ENCODE results near the gene ATP9A. TPM values are rescaled to one million over a fixed set of nuclear protein-coding genes. Genes with fewer than 3 reads are reported as not detected.

ATP9A gene
- total and polyA plus RNA-seq, 2 of the 8 experiments (the other 6 are each of a cell fraction or from before 2014, with no cell fraction given): 5.0 to 6.4 TPM

GRCh38 chr20:51703400-51704287, 64.5 kb downstream of the ATP9A start (continued):
- TF ChIP-seq HDAC6 (IDR thresholded peaks at IDR 0.05; ENCODE audit: low read depth, low read length): no peak
- TF ChIP-seq GTF2F1 (IDR thresholded peaks at IDR 0.05; ENCODE audit: borderline replicate concordance, low read depth, low read length): no peak
- TF ChIP-seq NANOG (IDR thresholded peaks at IDR 0.05; ENCODE audit: insufficient read depth, low read depth, low read length, poor library complexity, severe bottlenecking): no peak
- TF ChIP-seq HDAC2 (IDR thresholded peaks at IDR 0.05; ENCODE audit: borderline replicate concordance in 1 of 2, low read depth in 2 of 2, low read length in 2 of 2): no peak
- TF ChIP-seq NRF1 (IDR thresholded peaks at IDR 0.05; ENCODE audit: low read depth, low read length): no peak
- TF ChIP-seq, protein P1, sequence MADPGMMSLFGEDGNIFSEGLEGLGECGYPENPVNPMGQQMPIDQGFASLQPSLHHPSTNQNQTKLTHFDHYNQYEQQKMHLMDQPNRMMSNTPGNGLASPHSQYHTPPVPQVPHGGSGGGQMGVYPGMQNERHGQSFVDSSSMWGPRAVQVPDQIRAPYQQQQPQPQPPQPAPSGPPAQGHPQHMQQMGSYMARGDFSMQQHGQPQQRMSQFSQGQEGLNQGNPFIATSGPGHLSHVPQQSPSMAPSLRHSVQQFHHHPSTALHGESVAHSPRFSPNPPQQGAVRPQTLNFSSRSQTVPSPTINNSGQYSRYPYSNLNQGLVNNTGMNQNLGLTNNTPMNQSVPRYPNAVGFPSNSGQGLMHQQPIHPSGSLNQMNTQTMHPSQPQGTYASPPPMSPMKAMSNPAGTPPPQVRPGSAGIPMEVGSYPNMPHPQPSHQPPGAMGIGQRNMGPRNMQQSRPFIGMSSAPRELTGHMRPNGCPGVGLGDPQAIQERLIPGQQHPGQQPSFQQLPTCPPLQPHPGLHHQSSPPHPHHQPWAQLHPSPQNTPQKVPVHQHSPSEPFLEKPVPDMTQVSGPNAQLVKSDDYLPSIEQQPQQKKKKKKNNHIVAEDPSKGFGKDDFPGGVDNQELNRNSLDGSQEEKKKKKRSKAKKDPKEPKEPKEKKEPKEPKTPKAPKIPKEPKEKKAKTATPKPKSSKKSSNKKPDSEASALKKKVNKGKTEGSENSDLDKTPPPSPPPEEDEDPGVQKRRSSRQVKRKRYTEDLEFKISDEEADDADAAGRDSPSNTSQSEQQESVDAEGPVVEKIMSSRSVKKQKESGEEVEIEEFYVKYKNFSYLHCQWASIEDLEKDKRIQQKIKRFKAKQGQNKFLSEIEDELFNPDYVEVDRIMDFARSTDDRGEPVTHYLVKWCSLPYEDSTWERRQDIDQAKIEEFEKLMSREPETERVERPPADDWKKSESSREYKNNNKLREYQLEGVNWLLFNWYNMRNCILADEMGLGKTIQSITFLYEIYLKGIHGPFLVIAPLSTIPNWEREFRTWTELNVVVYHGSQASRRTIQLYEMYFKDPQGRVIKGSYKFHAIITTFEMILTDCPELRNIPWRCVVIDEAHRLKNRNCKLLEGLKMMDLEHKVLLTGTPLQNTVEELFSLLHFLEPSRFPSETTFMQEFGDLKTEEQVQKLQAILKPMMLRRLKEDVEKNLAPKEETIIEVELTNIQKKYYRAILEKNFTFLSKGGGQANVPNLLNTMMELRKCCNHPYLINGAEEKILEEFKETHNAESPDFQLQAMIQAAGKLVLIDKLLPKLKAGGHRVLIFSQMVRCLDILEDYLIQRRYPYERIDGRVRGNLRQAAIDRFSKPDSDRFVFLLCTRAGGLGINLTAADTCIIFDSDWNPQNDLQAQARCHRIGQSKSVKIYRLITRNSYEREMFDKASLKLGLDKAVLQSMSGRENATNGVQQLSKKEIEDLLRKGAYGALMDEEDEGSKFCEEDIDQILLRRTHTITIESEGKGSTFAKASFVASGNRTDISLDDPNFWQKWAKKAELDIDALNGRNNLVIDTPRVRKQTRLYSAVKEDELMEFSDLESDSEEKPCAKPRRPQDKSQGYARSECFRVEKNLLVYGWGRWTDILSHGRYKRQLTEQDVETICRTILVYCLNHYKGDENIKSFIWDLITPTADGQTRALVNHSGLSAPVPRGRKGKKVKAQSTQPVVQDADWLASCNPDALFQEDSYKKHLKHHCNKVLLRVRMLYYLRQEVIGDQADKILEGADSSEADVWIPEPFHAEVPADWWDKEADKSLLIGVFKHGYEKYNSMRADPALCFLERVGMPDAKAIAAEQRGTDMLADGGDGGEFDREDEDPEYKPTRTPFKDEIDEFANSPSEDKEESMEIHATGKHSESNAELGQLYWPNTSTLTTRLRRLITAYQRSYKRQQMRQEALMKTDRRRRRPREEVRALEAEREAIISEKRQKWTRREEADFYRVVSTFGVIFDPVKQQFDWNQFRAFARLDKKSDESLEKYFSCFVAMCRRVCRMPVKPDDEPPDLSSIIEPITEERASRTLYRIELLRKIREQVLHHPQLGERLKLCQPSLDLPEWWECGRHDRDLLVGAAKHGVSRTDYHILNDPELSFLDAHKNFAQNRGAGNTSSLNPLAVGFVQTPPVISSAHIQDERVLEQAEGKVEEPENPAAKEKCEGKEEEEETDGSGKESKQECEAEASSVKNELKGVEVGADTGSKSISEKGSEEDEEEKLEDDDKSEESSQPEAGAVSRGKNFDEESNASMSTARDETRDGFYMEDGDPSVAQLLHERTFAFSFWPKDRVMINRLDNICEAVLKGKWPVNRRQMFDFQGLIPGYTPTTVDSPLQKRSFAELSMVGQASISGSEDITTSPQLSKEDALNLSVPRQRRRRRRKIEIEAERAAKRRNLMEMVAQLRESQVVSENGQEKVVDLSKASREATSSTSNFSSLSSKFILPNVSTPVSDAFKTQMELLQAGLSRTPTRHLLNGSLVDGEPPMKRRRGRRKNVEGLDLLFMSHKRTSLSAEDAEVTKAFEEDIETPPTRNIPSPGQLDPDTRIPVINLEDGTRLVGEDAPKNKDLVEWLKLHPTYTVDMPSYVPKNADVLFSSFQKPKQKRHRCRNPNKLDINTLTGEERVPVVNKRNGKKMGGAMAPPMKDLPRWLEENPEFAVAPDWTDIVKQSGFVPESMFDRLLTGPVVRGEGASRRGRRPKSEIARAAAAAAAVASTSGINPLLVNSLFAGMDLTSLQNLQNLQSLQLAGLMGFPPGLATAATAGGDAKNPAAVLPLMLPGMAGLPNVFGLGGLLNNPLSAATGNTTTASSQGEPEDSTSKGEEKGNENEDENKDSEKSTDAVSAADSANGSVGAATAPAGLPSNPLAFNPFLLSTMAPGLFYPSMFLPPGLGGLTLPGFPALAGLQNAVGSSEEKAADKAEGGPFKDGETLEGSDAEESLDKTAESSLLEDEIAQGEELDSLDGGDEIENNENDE (IDR thresholded peaks at IDR 0.05; ENCODE audit: insufficient replicate concordance, low read length): no peak
- TF ChIP-seq EP300 (IDR thresholded peaks at IDR 0.05; ENCODE audit: borderline replicate concordance in 1 of 2, low read depth in 2 of 2, low read length in 2 of 2): no peak
- no peak for TF ChIP-seq RBBP5 (IDR thresholded peaks at IDR 0.05; ENCODE audit: borderline replicate concordance, low read depth, low read length)

All from H1 (cell line).